Body of pancreas (tissue), 4 donors: ENCODE data around the gene AREL1.

Experiments
- CTCF ChIP-seq, 7 experiments: fragments of 450-650 bp in 4 of 7; fragments of 200-600 bp in 3 of 7; sonication (generic) in 3 of 7; IDR thresholded peaks; one replicate each; pipeline ENCODE4 v1.5.1; 2016 to 2019; ENCODE audit warnings: antibody characterized with exemption in 7 of 7
- POLR2A ChIP-seq, 3 donors: fragments of 450-650 bp; IDR thresholded peaks; one replicate each; pipeline ENCODE4 v1.6.1; 2016; ENCODE audit warnings: antibody characterized with exemption in 3 of 3, mild to moderate bottlenecking in 2 of 3

GRCh38 chr14:74618078-74618952 lies 94.6 kb downstream of the AREL1 start:
- TF ChIP-seq CTCF (IDR thresholded peaks at IDR 0.05) (peak in 2 of 7 experiments; percentile 9 to 23), POLR2A (IDR thresholded peaks at IDR 0.05) (no peak)
